Measurements from ENCODE around the gene RGS3.
"Not testable (repeated sequence)": the region's sequence is repeated elsewhere in the genome, so short reads cannot be mapped to it uniquely, and the experiment has no call there.

Gene RGS3

GRCh38 chr9:113483676-113484257 is 20.2 kb downstream of the RGS3 start:
- Mint-ChIP-seq H3K4me1 (no peaks in the 10 kb centered on the region), H3K27me3 (ENCODE audit: low read depth) (peaks cover 5% of the 10 kb centered on the region), H3K36me3 (ENCODE audit: low read depth) (no peaks in the 10 kb centered on the region), H3K27ac (no peak overlapping the region), H3K4me3 (no peak overlapping the region), H3K9me3 (no peaks in the 10 kb centered on the region)
- no peak for TF ChIP-seq CTCF (IDR thresholded peaks at IDR 0.05; ENCODE audit: unreplicated experiment in 3 of 3)

DNA sequence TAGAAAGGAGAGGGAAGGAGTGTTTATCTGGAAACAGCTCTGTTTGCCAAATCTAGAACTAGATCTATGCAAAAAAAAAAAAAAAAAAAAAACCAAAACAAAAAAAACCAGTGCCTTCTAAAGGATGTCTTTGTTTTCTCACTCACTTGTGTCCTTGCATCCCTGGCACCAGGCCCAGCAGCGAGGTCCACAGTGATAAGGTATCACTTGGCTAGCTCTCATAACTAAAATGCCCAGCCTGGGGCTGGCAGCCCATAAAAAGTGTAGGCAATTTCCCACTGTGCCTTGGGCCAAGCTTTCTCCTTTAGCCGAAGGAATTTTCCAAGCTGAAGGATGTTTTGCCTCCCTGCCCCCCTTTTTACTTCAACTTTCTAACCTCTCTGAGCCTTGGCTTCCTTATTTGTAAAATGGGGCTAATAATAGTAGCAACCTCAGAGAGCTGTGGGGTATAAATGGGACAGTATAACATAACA is 20.8 kb downstream of the RGS3 start:
- TF ChIP-seq CTCF (IDR thresholded peaks at IDR 0.05; ENCODE audit: unreplicated experiment in 3 of 3) = no peak
- no peaks in the 10 kb centered on the region for H3K4me1 Mint-ChIP-seq
- H3K4me3 Mint-ChIP-seq = no peak overlapping the region
- H3K36me3 Mint-ChIP-seq (ENCODE audit: low read depth) = no peaks in the 10 kb centered on the region
- H3K27ac Mint-ChIP-seq = no peak overlapping the region
- peaks cover 5% of the 10 kb centered on the region for H3K27me3 Mint-ChIP-seq (ENCODE audit: low read depth)
- no peaks in the 10 kb centered on the region for H3K9me3 Mint-ChIP-seq

- no peak for TF ChIP-seq CTCF (IDR thresholded peaks at IDR 0.05; ENCODE audit: unreplicated experiment in 3 of 3)
- no peaks in the 10 kb centered on the region for H3K36me3 Mint-ChIP-seq (ENCODE audit: low read depth)
- no peak overlapping the region for H3K27ac Mint-ChIP-seq
- H3K27me3 Mint-ChIP-seq (ENCODE audit: low read depth) = peaks cover 5% of the 10 kb centered on the region
- H3K9me3 Mint-ChIP-seq = no peaks in the 10 kb centered on the region
- no peaks in the 10 kb centered on the region for H3K4me1 Mint-ChIP-seq
- H3K4me3 Mint-ChIP-seq = no peak overlapping the region
These were observed 22.2 kb downstream of the RGS3 start for GRCh38 chr9:113485761-113486115.

- no peaks in the 10 kb centered on the region for H3K4me1 Mint-ChIP-seq
- no peaks in the 10 kb centered on the region for H3K9me3 Mint-ChIP-seq
- no peak overlapping the region for H3K4me3 Mint-ChIP-seq
- H3K36me3 Mint-ChIP-seq (ENCODE audit: low read depth) = no peaks in the 10 kb centered on the region
- H3K27me3 Mint-ChIP-seq (ENCODE audit: low read depth) = peaks cover 5% of the 10 kb centered on the region
- H3K27ac Mint-ChIP-seq = no peak overlapping the region
- no peak for TF ChIP-seq CTCF (IDR thresholded peaks at IDR 0.05; ENCODE audit: unreplicated experiment in 3 of 3)
These were observed 22.8 kb downstream of the RGS3 start for GRCh38 chr9:113486327-113486726.

DNA sequence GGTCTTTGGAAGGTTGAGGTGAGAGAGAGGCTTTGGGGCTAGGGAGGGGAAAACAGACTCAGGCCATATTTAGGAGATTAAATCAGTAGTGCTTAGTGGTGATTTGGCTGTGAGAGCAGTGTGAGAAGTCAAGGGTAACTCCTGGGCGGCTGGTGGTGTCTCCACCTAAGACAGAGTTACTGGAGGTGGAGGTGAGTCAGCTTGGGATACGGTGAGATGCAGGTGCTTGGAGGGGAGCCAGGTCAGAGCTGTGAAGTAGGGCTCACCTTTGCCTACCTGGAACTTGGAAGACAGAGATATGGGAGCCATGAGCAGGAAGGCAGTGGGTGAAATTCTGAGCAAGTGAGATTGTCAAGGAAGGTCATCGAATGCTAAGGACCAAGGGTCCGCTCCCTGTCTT is 24.5 kb downstream of the RGS3 start:
- H3K9me3 Mint-ChIP-seq = no peaks in the 10 kb centered on the region
- H3K27ac Mint-ChIP-seq = no peak overlapping the region
- H3K27me3 Mint-ChIP-seq (ENCODE audit: low read depth) = peaks cover 5% of the 10 kb centered on the region
- no peak for TF ChIP-seq CTCF (IDR thresholded peaks at IDR 0.05; ENCODE audit: unreplicated experiment in 3 of 3)
- no peak overlapping the region for H3K4me3 Mint-ChIP-seq
- peaks cover 11% of the 10 kb centered on the region for H3K4me1 Mint-ChIP-seq
- H3K36me3 Mint-ChIP-seq (ENCODE audit: low read depth) = no peaks in the 10 kb centered on the region

DNA sequence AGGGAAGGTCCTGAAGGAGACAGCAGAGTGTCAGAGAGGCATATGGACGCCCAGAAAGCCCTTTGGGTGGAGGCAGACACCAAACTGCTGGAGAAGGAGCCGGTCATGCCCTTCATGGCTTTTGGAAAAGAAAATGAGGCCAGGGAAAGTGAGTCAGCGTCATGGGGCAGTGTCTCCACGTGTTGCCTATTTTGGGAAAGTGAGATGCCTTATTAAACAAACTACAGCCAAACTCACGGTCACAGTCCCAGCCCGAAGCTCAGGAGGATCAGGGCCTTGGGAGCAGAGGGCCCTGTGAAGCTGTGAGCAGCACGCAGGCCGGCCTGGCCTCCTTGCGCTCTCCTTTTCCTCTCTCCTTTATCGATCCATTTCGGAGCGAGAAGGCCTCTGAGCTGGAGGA is 25.0 kb downstream of the RGS3 start:
- no peak for TF ChIP-seq CTCF (IDR thresholded peaks at IDR 0.05; ENCODE audit: unreplicated experiment in 3 of 3)
- peaks cover 5% of the 10 kb centered on the region for H3K27me3 Mint-ChIP-seq (ENCODE audit: low read depth)
- no peak overlapping the region for H3K27ac Mint-ChIP-seq
- no peaks in the 10 kb centered on the region for H3K9me3 Mint-ChIP-seq
- H3K36me3 Mint-ChIP-seq (ENCODE audit: low read depth) = no peaks in the 10 kb centered on the region
- no peak overlapping the region for H3K4me3 Mint-ChIP-seq
- H3K4me1 Mint-ChIP-seq = peaks cover 15% of the 10 kb centered on the region

DNA sequence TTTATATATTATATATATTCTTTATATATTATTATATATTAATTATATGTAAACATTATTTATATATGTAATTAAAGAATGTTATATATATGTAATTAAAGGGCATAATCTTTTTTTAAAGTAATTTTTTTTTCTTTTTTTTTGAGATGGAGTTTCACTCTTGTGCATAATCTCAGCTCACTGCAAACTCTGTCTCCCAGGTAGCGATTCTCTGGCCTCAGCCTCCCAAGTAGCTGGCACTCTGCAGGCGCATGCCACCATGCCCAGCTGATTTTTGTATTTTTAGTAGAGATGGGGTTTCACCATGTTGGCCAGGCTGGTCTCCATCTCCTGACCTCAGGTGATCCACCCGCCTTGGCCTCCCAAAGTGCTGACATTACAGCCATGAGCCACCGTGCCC is 27.6 kb downstream of the RGS3 start:
- peaks cover 20% of the 10 kb centered on the region for H3K4me1 Mint-ChIP-seq

More for the DNA sequence above, 27.6 kb downstream of the RGS3 start:
- not testable (repeated sequence) for H3K27me3 Mint-ChIP-seq (ENCODE audit: low read depth); H3K36me3 Mint-ChIP-seq (ENCODE audit: low read depth); H3K9me3 Mint-ChIP-seq; H3K4me3 Mint-ChIP-seq; H3K27ac Mint-ChIP-seq
